Stimulated activated CD4-positive, alpha-beta T cell treated with anti-CD3 and anti-CD28 coated beads, Interleukin-15, amount 100 ng/mL, for 48 hours (primary cell): ENCODE measurements around the gene PPP6R1.
A peak's percentile ranks its signal among the peaks of the same experiment; 100 is the strongest.

Experiments used
- DNase-seq, 2 donors: peaks; one replicate each; pipeline ENCODE4 v3.0.0-alpha.2; 2020; ENCODE audit warnings: low read depth in 2 of 2

Gene PPP6R1

DNA sequence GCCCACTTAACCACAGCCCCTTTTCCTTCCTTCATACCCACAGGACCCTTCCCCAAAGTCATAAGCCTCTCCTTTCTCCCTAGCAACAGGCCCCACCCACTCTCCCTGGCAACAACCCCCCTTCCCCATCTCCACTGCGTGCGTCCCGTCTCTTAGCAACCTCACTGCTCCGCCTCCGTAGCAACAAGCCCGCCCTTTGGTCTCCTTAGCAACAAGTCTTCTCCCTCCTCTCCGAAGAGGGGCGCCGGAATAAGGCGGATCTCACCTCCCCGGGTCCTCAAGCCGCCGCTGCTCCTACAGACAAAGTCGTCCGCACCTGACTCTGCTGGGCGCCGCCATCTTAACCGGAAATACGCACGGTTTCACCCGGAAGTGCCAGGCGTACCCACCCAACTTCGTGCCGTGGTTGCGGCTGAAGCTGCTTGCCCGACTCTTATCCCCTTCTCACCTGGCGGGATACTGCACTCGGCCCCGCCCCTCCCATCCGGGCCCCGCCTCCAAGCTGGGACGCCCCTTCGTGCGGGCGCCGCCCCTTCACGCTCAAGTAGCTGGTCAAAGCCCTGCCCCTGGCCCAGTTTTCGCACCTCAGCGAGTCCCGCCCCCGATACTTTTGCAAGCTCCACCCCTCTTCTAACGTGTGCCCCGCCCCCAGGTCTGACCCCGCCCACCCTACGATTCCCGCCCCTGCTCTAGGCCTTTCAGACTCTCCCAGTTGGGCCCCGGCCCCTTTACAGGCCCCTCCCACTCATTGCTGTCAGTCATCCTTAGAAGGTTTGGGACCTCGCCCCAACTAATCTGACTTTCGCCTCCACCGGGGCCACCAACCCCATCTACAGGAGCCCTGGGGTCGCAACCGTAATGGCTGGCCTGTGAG is 21.2 kb upstream of the PPP6R1 start, which contains the start of gene HSPBP1:
Gene HSPBP1, minus strand, starts transcription at position 341 of the 874 bp plus-strand sequence. CDS start 502 bp downstream, outside the sequence.
- peak; percentile 95 to 97 for DNase-seq

- no peak for DNase-seq
These were observed 20.5 kb upstream of the PPP6R1 start for GRCh38 chr19:55279340-55279739.

DNA sequence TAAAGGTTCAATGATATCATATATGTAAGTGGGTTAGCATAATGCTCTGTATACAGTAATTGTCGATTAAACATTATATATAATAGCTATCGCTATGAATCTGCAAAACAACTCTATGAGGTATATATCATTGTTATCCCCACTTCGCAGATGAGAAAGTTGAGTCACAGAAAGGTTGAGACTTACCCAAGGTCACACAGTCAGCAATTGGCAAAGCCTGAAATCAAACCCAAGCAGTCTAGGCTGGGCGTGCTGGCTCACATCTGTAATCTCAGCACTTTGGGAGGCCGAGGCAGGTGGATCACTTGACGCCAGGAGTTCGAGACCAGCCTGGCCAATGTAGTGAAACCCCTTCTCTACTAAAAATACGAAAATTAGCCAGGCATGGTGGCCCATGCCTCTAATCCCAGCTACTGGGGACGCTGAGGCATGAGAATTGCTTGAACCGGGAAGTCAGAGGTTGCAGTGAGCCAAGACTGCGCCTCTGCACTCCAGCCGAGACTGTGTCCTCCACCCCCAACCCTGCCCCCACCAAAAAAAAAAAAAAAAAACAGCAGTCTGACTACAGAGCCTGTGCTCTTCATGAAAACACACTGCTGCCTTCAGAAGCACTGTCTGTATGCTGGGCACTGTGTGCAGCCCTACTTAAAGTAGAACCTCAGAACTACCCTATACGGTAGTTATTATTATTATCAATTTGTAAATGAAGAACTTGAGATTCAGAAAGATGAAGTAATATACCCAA is 19.7 kb upstream of the PPP6R1 start:
- no peak for DNase-seq

DNA sequence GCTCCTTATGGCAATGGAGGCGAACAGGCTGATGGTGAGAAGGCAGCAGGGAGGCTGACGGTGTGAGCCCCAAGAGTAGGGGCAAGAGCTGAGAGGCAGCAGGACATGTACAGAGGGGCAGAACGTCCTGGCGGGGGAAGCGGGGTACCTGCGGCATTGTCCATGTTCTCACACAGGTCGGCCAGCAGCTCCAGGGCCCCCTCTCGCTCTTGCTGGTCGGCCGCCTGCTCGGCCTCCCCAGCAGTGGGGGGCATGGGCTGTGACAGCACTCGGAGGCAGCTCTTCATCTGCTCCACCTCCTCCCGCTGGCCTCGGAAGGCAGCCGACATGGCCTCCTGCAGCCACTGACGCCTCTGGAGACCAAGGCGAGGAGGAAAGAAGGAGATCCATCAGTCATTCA is 18.7 kb upstream of the PPP6R1 start:
- DNase-seq, result no peak

GRCh38 chr19:55276720-55277430 is 18.1 kb upstream of the PPP6R1 start:
- DNase-seq, result no peak

DNA sequence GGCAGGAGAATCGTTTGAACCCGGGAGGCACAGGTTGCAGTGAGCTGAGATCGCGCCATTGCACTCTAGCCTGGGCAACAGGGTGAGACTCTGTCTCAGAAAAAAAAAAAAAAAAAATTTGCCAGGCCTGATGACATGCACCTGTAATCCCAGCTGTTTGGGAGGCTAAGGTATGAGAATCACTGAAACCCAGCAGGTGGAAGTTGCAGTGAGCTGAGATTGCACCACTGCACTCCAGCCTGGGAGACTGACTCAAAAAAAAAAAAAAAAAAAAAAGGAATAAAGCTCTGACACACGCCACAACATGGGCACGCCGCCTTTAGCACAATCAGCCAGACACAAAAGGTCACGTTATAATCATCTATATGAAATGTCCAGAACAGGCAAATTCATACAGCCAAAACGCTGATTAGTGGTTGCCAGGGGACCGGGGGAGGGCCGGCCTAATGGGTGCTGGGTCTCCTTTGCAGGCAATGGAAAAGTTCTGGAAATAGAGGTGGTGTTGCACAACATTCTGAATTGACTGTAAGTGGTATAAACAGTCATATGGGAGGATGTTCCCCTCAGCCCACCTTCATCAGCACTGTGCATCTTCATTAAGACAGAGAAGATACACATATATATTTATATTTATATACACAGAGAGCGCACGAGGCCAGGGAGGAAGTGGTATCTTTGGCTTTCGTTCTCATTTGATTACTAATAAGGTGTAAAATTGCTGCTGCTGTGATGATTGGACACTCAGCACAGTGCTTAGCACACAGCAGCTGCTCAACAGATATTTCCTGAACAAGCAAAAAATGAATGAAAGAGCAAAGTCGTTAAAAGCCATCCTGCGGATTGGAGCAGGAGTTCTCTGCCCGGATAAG is 17.3 kb upstream of the PPP6R1 start:
- DNase-seq, result no peak

DNA sequence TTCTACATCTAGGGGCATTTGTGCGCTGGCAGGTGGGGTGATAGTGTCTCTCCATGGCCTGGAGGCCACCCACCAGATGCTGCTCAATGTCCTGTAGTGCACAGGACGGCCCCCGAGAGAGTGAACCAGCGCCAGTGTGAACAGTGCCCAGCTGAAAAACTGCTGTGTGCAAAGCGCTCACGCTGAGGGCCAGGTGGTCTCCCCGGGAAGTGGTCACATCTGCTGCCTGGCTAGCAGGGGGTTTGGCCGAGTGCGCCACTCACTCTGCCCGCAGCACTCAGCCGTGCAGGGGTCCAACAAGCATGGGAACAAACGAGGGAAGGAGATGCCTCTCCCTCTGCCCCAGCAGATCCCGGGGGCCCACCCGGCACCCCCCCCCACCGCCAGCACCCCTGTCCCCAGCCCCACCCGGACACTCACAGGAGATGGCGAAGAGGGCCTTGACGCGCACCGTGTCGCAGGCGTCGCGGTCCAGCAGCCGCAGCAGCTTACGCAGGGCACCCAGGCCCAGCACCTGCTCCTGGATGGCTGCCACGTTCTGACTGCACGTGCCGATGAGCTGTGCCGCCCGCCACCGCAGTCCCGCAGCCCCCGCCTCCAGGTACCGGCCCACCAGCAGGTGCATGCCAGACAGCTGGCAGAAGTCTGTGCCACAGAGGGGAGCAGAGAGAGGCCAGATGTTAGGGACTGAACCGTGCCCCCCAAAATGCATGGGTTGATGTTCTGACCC is 15.3 kb upstream of the PPP6R1 start:
- no peak for DNase-seq

GRCh38 chr19:55272142-55272541 is 13.3 kb upstream of the PPP6R1 start:
- no peak for DNase-seq

GRCh38 chr19:55270172-55270942 is 11.5 kb upstream of the PPP6R1 start:
- DNase-seq, result no peak

GRCh38 chr19:55269299-55269698 is 10.5 kb upstream of the PPP6R1 start:
- DNase-seq, result no peak

GRCh38 chr19:55266840-55267239 is 8.0 kb upstream of the PPP6R1 start:
- no peak for DNase-seq

DNA sequence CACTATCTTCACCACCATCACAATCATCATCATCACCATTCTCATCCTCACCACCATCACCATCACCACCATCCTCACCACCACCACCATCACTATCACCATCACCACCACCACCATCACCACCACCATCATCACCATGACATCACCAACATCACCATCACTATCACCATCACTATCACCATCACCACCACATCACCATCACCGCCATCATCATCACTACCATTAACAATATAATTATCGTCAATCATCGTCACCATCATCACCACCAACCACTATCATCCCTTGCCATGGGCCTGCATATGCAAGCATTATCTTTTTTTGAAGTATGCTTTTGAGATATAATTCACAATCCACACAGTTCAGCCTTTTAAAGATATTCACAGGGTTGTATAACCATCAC is 7.6 kb upstream of the PPP6R1 start:
- DNase-seq, result no peak

DNA sequence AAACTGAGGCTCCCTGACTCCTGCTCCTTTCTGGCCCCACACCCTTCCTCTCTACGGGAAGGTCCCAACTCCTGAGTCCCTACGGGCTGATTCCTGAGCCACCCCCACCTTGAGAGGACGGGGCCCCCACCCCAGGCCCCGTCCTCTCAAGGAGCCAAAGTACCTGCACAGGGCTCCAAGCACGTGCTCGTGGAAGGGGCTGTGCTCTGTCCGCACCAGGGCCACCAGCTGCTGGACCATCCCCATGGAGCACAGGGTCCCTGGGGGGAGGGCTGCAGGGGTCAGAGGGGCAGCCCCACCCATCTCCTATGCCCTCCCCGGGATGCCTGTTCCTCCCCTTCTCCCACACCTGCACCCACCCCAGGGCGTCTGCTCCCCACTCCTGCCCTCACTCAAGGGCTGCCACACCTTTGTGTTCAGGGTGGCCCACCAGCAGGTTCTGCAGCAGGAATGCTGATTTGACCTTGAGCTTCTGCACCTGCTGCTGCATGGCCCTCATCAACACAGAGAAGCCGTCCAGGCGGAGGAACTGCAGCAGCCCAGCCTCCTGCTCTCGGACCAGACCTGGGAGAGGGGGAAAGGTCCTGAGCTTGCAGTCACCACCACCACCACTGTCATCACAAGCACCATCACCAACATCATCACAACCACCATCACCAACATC is 7.0 kb upstream of the PPP6R1 start:
- no peak for DNase-seq

- DNase-seq, result no peak
These were observed 6.4 kb upstream of the PPP6R1 start for GRCh38 chr19:55265173-55265572.

GRCh38 chr19:55264531-55264930 is 5.7 kb upstream of the PPP6R1 start:
- DNase-seq, result no peak

- no peak for DNase-seq
These were observed 3.5 kb upstream of the PPP6R1 start for GRCh38 chr19:55262359-55262758.

- DNase-seq, result no peak
These were observed 2.9 kb upstream of the PPP6R1 start for GRCh38 chr19:55261671-55262126.

DNA sequence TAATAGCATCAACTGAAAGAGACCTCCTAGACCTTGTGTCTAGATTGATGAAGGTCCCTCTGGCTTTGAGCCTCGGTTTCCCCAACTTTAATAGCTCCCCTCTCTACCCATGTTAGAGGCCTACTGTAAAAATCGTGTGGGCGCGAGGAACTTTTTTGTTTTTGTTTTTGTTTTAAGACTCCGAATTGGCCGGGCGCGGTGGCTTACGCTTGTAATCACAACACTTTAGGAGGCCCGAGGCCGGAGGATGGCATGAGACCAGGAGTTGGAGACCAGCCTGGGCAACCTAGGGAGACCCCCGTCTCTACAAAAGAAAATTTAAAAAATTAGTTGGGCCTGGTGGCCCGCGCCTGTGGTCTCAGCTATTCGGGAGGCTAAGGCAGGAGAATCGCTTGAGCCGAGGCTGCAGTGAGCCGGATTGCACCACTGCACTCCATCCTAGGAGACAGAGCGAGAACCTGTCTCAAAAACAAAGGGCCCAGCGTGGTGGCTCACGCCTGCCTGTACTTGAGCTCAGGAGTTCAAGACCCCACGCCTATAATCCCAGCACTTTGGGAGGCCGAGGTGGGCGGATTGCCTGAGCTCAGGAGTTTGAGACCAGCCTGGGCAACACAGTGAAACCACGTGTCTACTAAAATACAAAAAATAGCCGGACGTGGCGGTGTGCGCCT is 858 bp upstream of the PPP6R1 start:
- no peak for DNase-seq

DNA sequence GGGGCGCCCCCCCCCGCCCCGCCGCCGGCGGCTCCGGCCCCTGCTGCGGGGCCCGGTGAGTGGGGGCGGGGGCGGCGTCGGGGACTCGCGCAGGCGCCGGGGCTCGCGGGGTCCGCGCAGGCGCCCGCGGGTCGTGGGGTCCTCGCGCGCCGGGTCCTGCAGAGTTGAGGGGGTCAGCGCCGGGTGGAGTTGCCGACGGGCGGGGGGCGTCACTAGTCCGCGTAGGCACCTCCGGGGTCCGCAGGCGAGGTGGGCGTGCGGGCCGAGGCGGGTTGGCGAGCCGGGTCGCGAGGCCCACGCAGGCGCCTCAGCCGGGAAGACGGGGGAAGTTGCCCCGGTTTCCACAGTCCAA is 365 bp downstream of the PPP6R1 start:
- no peak for DNase-seq
